Caco-2 (cell line): ENCODE results near the gene CNKSR1. TPM values are rescaled to one million over a fixed set of nuclear protein-coding genes. Genes with fewer than 3 reads are reported as not detected.

Source experiments
- BruUV-seq: library from RNA; stranded (reverse); fragments of 400-500 nt; replicated peaks from 2 replicates; lab custom pipeline; 2021; lab: Mats Ljungman, UMichigan
- CTCF ChIA-PET: fragments of 300-600 bp; sonication (Branson Sonifier 250); formaldehyde crosslinking; loops from one replicate; lab custom pipeline; 2022; ENCODE audit warnings: antibody characterized with exemption; lab: Charles Lee
- POLR2A ChIA-PET: fragments of 300-600 bp; sonication (Branson Sonifier 250); formaldehyde crosslinking; loops from one replicate; lab custom pipeline; 2022; ENCODE audit warnings: antibody characterized with exemption; lab: Charles Lee
- DNase-seq, 2 experiments: peaks; one replicate each; pipeline versions ENCODE4 v3.0.0 to v3.0.0-alpha.2; 2020 to 2022
- H3K27me3 ChIP-seq: replicated peaks from 2 replicates; pipeline ENCODE4 v1.6.0; 2011; ENCODE audit warnings: low read length; ENCODE audit not compliant: control insufficient read depth, insufficient read depth
- H3K36me3 ChIP-seq: 2 replicates; pipeline ENCODE4 v1.5.1; 2011; ENCODE audit warnings: low read length; ENCODE audit not compliant: control insufficient read depth, insufficient read depth
- H3K4me1 ChIP-seq: fragments of 250-450 bp; sonication (Bioruptor Pico); 2 replicates; pipeline ENCODE4 v1.5.1; 2020; ENCODE audit warnings: mild to moderate bottlenecking
- H3K4me3 ChIP-seq: 2 replicates; pipeline ENCODE4 v1.5.1; 2011; ENCODE audit warnings: low read depth, mild to moderate bottlenecking, control low read depth, low read length
- H3K9me3 ChIP-seq: fragments of 250-450 bp; sonication (Bioruptor Pico); 2 replicates; pipeline ENCODE4 v1.5.1; 2020; ENCODE audit warnings: mild to moderate bottlenecking, moderate library complexity
- H3K27ac Mint-ChIP-seq: one replicate; pipeline ENCODE4 v1.8.0; 2022; ENCODE audit warnings: mixed read lengths; ENCODE audit not compliant: unreplicated experiment
- H3K27me3 Mint-ChIP-seq: one replicate; pipeline ENCODE4 v1.8.0; 2022; ENCODE audit warnings: mixed read lengths; ENCODE audit not compliant: insufficient read depth, unreplicated experiment
- H3K36me3 Mint-ChIP-seq: one replicate; pipeline ENCODE4 v1.8.0; 2022; ENCODE audit warnings: mild to moderate bottlenecking, mixed read lengths; ENCODE audit not compliant: insufficient read depth, unreplicated experiment
- H3K4me1 Mint-ChIP-seq: one replicate; pipeline ENCODE4 v1.8.0; 2022; ENCODE audit warnings: low read depth, mixed read lengths; ENCODE audit not compliant: unreplicated experiment
- H3K4me3 Mint-ChIP-seq: one replicate; pipeline ENCODE4 v1.8.0; 2022; ENCODE audit warnings: mild to moderate bottlenecking, moderate library complexity, mixed read lengths; ENCODE audit not compliant: unreplicated experiment
- H3K9me3 Mint-ChIP-seq: one replicate; pipeline ENCODE4 v1.8.0; 2022; ENCODE audit warnings: mixed read lengths; ENCODE audit not compliant: unreplicated experiment
- CTCF ChIP-seq, 2 experiments: fragments of 200-600 bp in 1 of 2; IDR thresholded peaks; 1 replicate in 1 of 2; 2 replicates in 1 of 2; pipeline versions ENCODE4 v1.5.1 to v1.8.0; 2011 to 2022; ENCODE audit warnings: antibody characterized with exemption in 1 of 2, control low read depth in 1 of 2, inconsistent platforms in 1 of 2, low read depth in 1 of 2, low read length in 1 of 2, mild to moderate bottlenecking in 1 of 2, moderate library complexity in 1 of 2; ENCODE audit not compliant: insufficient read depth in 1 of 2, severe bottlenecking in 1 of 2, unreplicated experiment in 1 of 2
- intact Hi-C: fragments of 100-400 bp; cut with micrococcal nuclease; formaldehyde crosslinking; loops from one replicate; pipeline ENCODE4 v1.10.0; 2022; ENCODE audit not compliant: unreplicated experiment
- total RNA-seq: library from RNA; stranded (reverse); gene quantifications from 2 replicates; pipeline ENCODE4 v1.2.3, GENCODE V29; 2022

The CNKSR1 gene
- total RNA-seq, 1 experiment from 2014 or later = 16.1 TPM

- Mint-ChIP-seq H3K4me1 (no peaks in the 10 kb centered on the region), H3K27me3 (no peaks in the 10 kb centered on the region), H3K27ac (no peak overlapping the region), H3K4me3 (no peak overlapping the region), H3K36me3 (no peaks in the 10 kb centered on the region), H3K9me3 (no peaks in the 10 kb centered on the region)
- no TSS peak for BruUV-seq
- Histone ChIP-seq H3K4me1 (no peaks in the 10 kb centered on the region), H3K27me3 (no peaks in the 10 kb centered on the region), H3K36me3 (no peaks in the 10 kb centered on the region), H3K4me3 (no peak overlapping the region), H3K9me3 (no peaks in the 10 kb centered on the region)
- ChIA-PET POLR2A (interaction anchor here (1.1 kb wide), 1 partner anchor 109 kb away, joined by 5 read pairs; no protein-coding TSS in a partner anchor), CTCF (interaction anchor here (0.5 to 2.7 kb wide), 26 partner anchors 9 to 1623 kb away, joined by 3 to 77 read pairs (median 5); partner anchors contain the start of genes CEP85, CNKSR1, PAFAH2 and PDIK1L)
- peak; percentile 62 to 63 for TF ChIP-seq CTCF (IDR thresholded peaks at IDR 0.05; ENCODE audit: insufficient read depth in 1 of 2, low read depth in 1 of 2, low read length in 1 of 2, severe bottlenecking in 1 of 2, unreplicated experiment in 1 of 2)
- intact Hi-C loops = loop anchor here (1.0 kb wide), 3 partner anchors 16 to 110 kb away; no protein-coding TSS in a partner anchor
- peak; percentile 83 to 84 for DNase-seq
These were observed 32.0 kb upstream of the CNKSR1 start for GRCh38 chr1:26145041-26145959.

- H3K36me3 Mint-ChIP-seq = no peaks in the 10 kb centered on the region
- H3K27me3 ChIP-seq = no peaks in the 10 kb centered on the region
- no peaks in the 10 kb centered on the region for H3K9me3 Mint-ChIP-seq
- H3K27ac Mint-ChIP-seq = no peak overlapping the region
- ChIA-PET POLR2A (no interaction called here), CTCF (interaction anchor here (1.1 to 2.7 kb wide), 3 partner anchors 34 to 123 kb away, joined by 3 to 77 read pairs (median 6); no protein-coding TSS in a partner anchor)
- no peaks in the 10 kb centered on the region for H3K9me3 ChIP-seq
- TF ChIP-seq CTCF (IDR thresholded peaks at IDR 0.05; ENCODE audit: insufficient read depth in 1 of 2, low read depth in 1 of 2, low read length in 1 of 2, severe bottlenecking in 1 of 2, unreplicated experiment in 1 of 2) = no peak
- DNase-seq = no peak
- H3K4me1 Mint-ChIP-seq = no peaks in the 10 kb centered on the region
- no peak overlapping the region for H3K4me3 Mint-ChIP-seq
- BruUV-seq = no TSS peak
- H3K27me3 Mint-ChIP-seq = no peaks in the 10 kb centered on the region
- H3K4me3 ChIP-seq = no peak overlapping the region
- intact Hi-C loops = loop anchor here (1.0 kb wide), 3 partner anchors 15 to 111 kb away; no protein-coding TSS in a partner anchor
- H3K4me1 ChIP-seq = no peaks in the 10 kb centered on the region
- H3K36me3 ChIP-seq = no peaks in the 10 kb centered on the region
These were observed 31.4 kb upstream of the CNKSR1 start for GRCh38 chr1:26145960-26146294.

GRCh38 chr1:26148887-26149286, 28.4 kb upstream of the CNKSR1 start:
- BruUV-seq = no TSS peak
- POLR2A ChIA-PET = no interaction called here
- Histone ChIP-seq H3K27me3 (no peaks in the 10 kb centered on the region), H3K4me3 (no peak overlapping the region), H3K4me1 (no peaks in the 10 kb centered on the region), H3K9me3 (no peaks in the 10 kb centered on the region), H3K36me3 (no peaks in the 10 kb centered on the region)
- intact Hi-C loops = no loop called here
- no peaks in the 10 kb centered on the region for H3K36me3 Mint-ChIP-seq
- no peaks in the 10 kb centered on the region for H3K27me3 Mint-ChIP-seq
- no peak for DNase-seq
- no peak overlapping the region for H3K27ac Mint-ChIP-seq
- no peak overlapping the region for H3K4me3 Mint-ChIP-seq
- TF ChIP-seq CTCF (IDR thresholded peaks at IDR 0.05; ENCODE audit: insufficient read depth in 1 of 2, low read depth in 1 of 2, low read length in 1 of 2, severe bottlenecking in 1 of 2, unreplicated experiment in 1 of 2) = no peak
- CTCF ChIA-PET = no interaction called here
- no peaks in the 10 kb centered on the region for H3K9me3 Mint-ChIP-seq
- H3K4me1 Mint-ChIP-seq = no peaks in the 10 kb centered on the region
